Spleen (tissue), 11 donors: ENCODE results near the gene ENO4. TPM values are rescaled to one million over a fixed set of nuclear protein-coding genes. Genes with fewer than 3 reads are reported as not detected.

ENCODE experiments used
- DNase-seq: peaks from one replicate; pipeline ENCODE4 v3.0.0-alpha.2; 2020
- H3K27ac ChIP-seq, 8 donors: fragments of 200-600 bp; sonication (generic) in 7 of 8; 1 replicate in 4 of 8; 2 replicates in 4 of 8; pipeline versions ENCODE4 v1.5.0 to v1.8.0; 2016 to 2021; ENCODE audit warnings: inconsistent platforms in 4 of 8, mild to moderate bottlenecking in 4 of 8, moderate library complexity in 1 of 8
- H3K27me3 ChIP-seq, 7 donors: fragments of 200-600 bp; sonication (generic) in 6 of 7; replicated peaks in 1 of 7; 1 replicate in 4 of 7; 2 replicates in 3 of 7; pipeline versions ENCODE4 v1.5.0 to v1.8.0; 2016 to 2021; ENCODE audit warnings: inconsistent platforms in 3 of 7, mild to moderate bottlenecking in 1 of 7
- H3K36me3 ChIP-seq, 6 donors: fragments of 200-600 bp; sonication (generic) in 5 of 6; 1 replicate in 4 of 6; 2 replicates in 2 of 6; pipeline versions ENCODE4 v1.5.0 to v1.8.0; 2016 to 2021; ENCODE audit warnings: inconsistent platforms in 2 of 6
- H3K4me1 ChIP-seq, 6 donors: fragments of 200-600 bp; sonication (generic) in 5 of 6; 1 replicate in 3 of 6; 2 replicates in 3 of 6; pipeline versions ENCODE4 v1.5.0 to v1.8.0; 2016 to 2021; ENCODE audit warnings: inconsistent platforms in 3 of 6
- H3K4me3 ChIP-seq, 8 donors: fragments of 200-600 bp; sonication (generic) in 7 of 8; 1 replicate in 4 of 8; 2 replicates in 4 of 8; pipeline versions ENCODE4 v1.5.0 to v1.8.0; 2016 to 2021; ENCODE audit warnings: inconsistent platforms in 4 of 8, mild to moderate bottlenecking in 4 of 8, moderate library complexity in 2 of 8
- H3K9me3 ChIP-seq, 8 donors: fragments of 200-600 bp; sonication (generic) in 7 of 8; 1 replicate in 4 of 8; 2 replicates in 4 of 8; pipeline versions ENCODE4 v1.5.0 to v1.8.0; 2016 to 2021; ENCODE audit warnings: inconsistent platforms in 4 of 8
- POLR2A ChIP-seq, 3 donors: fragments of 450-650 bp; IDR thresholded peaks; one replicate each; pipeline ENCODE4 v1.5.1; 2017; ENCODE audit warnings: antibody characterized with exemption in 3 of 3, mild to moderate bottlenecking in 1 of 3
- POLR2AphosphoS5 ChIP-seq, 3 donors: sonication (generic); formaldehyde crosslinking; IDR thresholded peaks; one replicate each; pipeline ENCODE4 v1.5.1; 2017; ENCODE audit warnings: antibody characterized with exemption in 3 of 3
- WGBS, 5 donors: extraction: QIAGEN DNeasy Blood & Tissue Kit in 3 of 5; methylation state at CpG; one replicate each; pipeline versions ENCODE4 v1.1.5 to v1.1.7; 2013 to 2018; 5-methylcytosine and 5-hydroxymethylcytosine counted together
- intact Hi-C: fragments of 100-400 bp; cut with DNase I; formaldehyde crosslinking; loops from one replicate; pipeline ENCODE4 v1.15.0; 2023; ENCODE audit warnings: low total_unique reads
- polyA plus RNA-seq, 3 donors: library from polyadenylated mRNA; stranded (reverse); fragments of 200-250 nt; gene quantifications; one replicate each; pipeline ENCODE4 v1.2.1, GENCODE V29; 2013
- total RNA-seq, 7 donors: library from RNA; depleted of rRNA in 3 of 7; stranded (reverse); fragments of >200 nt in 3 of 7; fragmentation: NEBNext Ultra II Directional in 4 of 7; extraction: Animal tissue kit (Norgen Biotek cat#: 25700) in 4 of 7; gene quantifications; one replicate each; pipeline versions ENCODE4 v1.1.0 to v1.2.1, GENCODE V29; 2016 to 2021
- TF ChIP-seq, protein P1 (sequence below), 11 experiments: fragments of 200-600 bp in 7 of 11; fragments of 450-650 bp in 4 of 11; sonication (generic) in 4 of 11; IDR thresholded peaks in 8 of 11; conservative IDR thresholded peaks in 3 of 11; 1 replicate in 7 of 11; 2 replicates in 4 of 11; pipeline versions ENCODE4 v1.4.0 to v1.8.0; 2016 to 2021; ENCODE audit warnings: antibody characterized with exemption in 11 of 11, inconsistent platforms in 4 of 11, mild to moderate bottlenecking in 1 of 11
- donor health status: healthy with polysubstance abuse.
- donor health status: DM: no; HTN: no; CAD: no; lungs with moderate emphysema.
- donor health status: DM: no; HTN: no; CAD: no.
- donor health status: Bipolar disorder and iron deficiency.
- donor health status: healthy.
- donor health status: DM: no; HTN: no; CAD: no.
- donor health status: DM: yes; HTN: yes; CAD: no.

The ENO4 gene
- total and polyA plus RNA-seq, 10 donors, result 0.03 to 0.09 TPM; not detected in 8

DNA sequence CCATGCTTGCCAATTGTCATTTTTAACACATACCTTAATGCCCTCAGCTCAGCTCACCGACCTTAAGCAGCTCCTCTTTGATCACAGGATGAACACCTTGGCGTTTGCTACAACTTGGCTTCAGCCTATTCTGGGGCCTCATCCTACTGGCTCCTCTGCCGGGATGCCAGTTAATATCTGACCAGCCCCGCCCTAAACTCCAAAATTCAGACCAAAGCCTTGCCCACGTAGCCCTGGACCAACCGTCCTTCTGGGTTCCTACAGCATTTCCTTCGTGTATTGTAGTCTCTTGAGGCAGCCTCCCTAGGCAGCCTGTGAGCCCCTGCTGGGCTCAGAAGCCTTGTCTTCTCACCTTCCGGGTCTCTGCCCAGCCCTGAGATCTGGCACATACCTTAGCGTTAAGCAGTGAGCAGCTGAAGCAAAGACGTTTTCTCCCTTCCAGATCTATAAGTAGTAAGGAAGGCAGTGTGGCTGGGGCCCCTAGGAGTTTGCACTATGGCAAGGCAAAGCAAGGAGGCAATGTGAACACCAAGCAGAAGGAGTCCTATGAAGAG lies 836 bp downstream of the ENO4 start:
- Histone ChIP-seq H3K27ac (peak overlapping the region in 4 of 8 donors; percentile 52 to 84 (median 75)), H3K36me3 (no peaks in the 10 kb centered on the region), H3K9me3 (no peaks in the 10 kb centered on the region), H3K27me3 (peaks cover 0 to 52% (median 21%) of the 10 kb centered on the region in 7 donors), H3K4me1 (peaks cover 0 to 24% (median 10%) of the 10 kb centered on the region in 6 donors), H3K4me3 (peak overlapping the region in 6 of 8 donors; percentile 47 to 73 (median 52))
- intact Hi-C loops, result no loop called here
- 56 to 58% (median 57%) methylated on average over 10 of the region's 10 CpGs for WGBS, 5 donors
- no peak for TF ChIP-seq POLR2AphosphoS5 (IDR thresholded peaks at IDR 0.05)
- TF ChIP-seq POLR2A (IDR thresholded peaks at IDR 0.05), result no peak
- TF ChIP-seq, protein P1, sequence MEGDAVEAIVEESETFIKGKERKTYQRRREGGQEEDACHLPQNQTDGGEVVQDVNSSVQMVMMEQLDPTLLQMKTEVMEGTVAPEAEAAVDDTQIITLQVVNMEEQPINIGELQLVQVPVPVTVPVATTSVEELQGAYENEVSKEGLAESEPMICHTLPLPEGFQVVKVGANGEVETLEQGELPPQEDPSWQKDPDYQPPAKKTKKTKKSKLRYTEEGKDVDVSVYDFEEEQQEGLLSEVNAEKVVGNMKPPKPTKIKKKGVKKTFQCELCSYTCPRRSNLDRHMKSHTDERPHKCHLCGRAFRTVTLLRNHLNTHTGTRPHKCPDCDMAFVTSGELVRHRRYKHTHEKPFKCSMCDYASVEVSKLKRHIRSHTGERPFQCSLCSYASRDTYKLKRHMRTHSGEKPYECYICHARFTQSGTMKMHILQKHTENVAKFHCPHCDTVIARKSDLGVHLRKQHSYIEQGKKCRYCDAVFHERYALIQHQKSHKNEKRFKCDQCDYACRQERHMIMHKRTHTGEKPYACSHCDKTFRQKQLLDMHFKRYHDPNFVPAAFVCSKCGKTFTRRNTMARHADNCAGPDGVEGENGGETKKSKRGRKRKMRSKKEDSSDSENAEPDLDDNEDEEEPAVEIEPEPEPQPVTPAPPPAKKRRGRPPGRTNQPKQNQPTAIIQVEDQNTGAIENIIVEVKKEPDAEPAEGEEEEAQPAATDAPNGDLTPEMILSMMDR (IDR thresholded peaks at IDR 0.05 in 8 of 11, conservative IDR thresholded peaks at IDR 0.05 in 3 of 11), result no peak
- DNase-seq, result no peak

DNA sequence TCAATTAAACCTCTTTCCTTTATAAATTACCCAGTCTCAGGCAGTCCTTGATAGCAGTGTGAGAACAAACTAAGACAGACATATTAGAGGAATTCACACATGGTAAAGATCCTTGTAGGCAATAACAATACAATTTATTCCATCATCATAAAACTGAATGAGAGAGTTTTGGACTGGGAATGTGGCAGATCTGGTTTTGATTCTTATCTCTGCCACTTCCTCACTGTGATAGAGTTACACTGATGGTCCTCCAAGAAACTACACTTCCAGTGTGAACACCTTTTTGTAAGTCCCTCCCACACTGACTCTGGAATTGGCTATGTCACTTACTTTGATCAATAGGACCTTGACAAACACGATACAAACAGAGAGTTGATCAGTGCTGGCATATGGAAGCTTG lies 2.9 kb downstream of the ENO4 start:
- intact Hi-C loops, result no loop called here
- Histone ChIP-seq H3K4me1 (peaks cover 0 to 24% (median 10%) of the 10 kb centered on the region in 6 donors), H3K36me3 (no peaks in the 10 kb centered on the region)

DNA sequence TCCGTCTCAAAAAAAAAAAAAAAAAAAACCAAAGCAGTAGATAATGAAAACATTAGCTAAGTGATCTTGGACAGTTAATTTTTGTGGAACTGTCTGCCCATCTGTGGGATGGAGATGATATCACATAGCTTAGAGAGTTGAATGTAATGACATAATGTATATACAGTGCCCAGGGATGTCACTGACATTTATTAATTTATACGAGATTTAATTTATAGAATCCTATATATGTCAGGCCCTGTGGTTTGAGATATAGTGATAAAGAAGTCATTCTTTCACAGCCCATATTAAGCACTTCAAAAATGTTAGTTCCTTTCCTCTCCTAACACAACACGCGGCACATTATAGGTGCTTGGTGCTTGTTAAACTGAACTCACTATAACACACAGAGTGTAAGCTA lies 4.0 kb downstream of the ENO4 start:
- H3K36me3 ChIP-seq, result no peaks in the 10 kb centered on the region
- WGBS, 5 donors, result 88 to 93% (median 90%) methylated on average over 3 to 4 of the region's 4 CpGs
- no peak overlapping the region for H3K27ac ChIP-seq
- intact Hi-C loops, result no loop called here
- no peak overlapping the region for H3K4me3 ChIP-seq
- peaks cover 0 to 11% (median 7%) of the 10 kb centered on the region in 8 donors for H3K9me3 ChIP-seq
- DNase-seq, result no peak
- peaks cover 0 to 20% (median 9%) of the 10 kb centered on the region in 6 donors for H3K4me1 ChIP-seq
- TF ChIP-seq POLR2AphosphoS5 (IDR thresholded peaks at IDR 0.05) (no peak), POLR2A (IDR thresholded peaks at IDR 0.05) (no peak)
- TF ChIP-seq, protein P1 (IDR thresholded peaks at IDR 0.05 in 8 of 11, conservative IDR thresholded peaks at IDR 0.05 in 3 of 11), result no peak
- peaks cover 0 to 36% (median 20%) of the 10 kb centered on the region in 7 donors for H3K27me3 ChIP-seq

More for the DNA sequence above, 2.9 kb downstream of the ENO4 start:
- peaks cover 0 to 46% (median 21%) of the 10 kb centered on the region in 7 donors for H3K27me3 ChIP-seq
- no peak for DNase-seq
- WGBS, 5 donors, result 67 to 89% (median 80%) methylated on average over 1 of the region's 1 CpG
- H3K4me3 ChIP-seq, result no peak overlapping the region
- H3K27ac ChIP-seq, result no peak overlapping the region
- H3K9me3 ChIP-seq, result peaks cover 0 to under 1% (median 0%) of the 10 kb centered on the region in 8 donors
- TF ChIP-seq POLR2AphosphoS5 (IDR thresholded peaks at IDR 0.05) (no peak), POLR2A (IDR thresholded peaks at IDR 0.05) (no peak)
- TF ChIP-seq, protein P1 (IDR thresholded peaks at IDR 0.05 in 8 of 11, conservative IDR thresholded peaks at IDR 0.05 in 3 of 11), result no peak

- no peak for DNase-seq
- H3K27me3 ChIP-seq, result peaks cover 0 to 32% (median 16%) of the 10 kb centered on the region in 7 donors
- peaks cover 0 to 17% (median 9%) of the 10 kb centered on the region in 6 donors for H3K4me1 ChIP-seq
- intact Hi-C loops, result no loop called here
- H3K4me3 ChIP-seq, result no peak overlapping the region
- no peak overlapping the region for H3K27ac ChIP-seq
- TF ChIP-seq POLR2AphosphoS5 (IDR thresholded peaks at IDR 0.05), result no peak
- no peak for TF ChIP-seq POLR2A (IDR thresholded peaks at IDR 0.05)
- TF ChIP-seq, protein P1 (IDR thresholded peaks at IDR 0.05 in 8 of 11, conservative IDR thresholded peaks at IDR 0.05 in 3 of 11), result no peak
- 80 to 89% (median 83%) methylated on average over 4 of the region's 4 CpGs for WGBS, 5 donors
- no peaks in the 10 kb centered on the region for H3K36me3 ChIP-seq
- H3K9me3 ChIP-seq, result peaks cover 0 to 15% (median 11%) of the 10 kb centered on the region in 8 donors
These were observed 4.4 kb downstream of the ENO4 start for GRCh38 chr10:116853701-116854100.
